SK-N-SH treated with all-trans-retinoic acid at 6 μM for 48 hours (cell line): ENCODE results near the gene ADGRV1.

ENCODE experiments used
- ARNTL ChIP-seq: fragments of 450-650 bp; formaldehyde crosslinking; IDR thresholded peaks from 2 replicates; pipeline ENCODE4 v1.5.0; 2020; ENCODE audit warnings: low read depth, mild to moderate bottlenecking, moderate library complexity, borderline replicate concordance
- PPARA ChIP-seq: fragments of 250-450 bp; sonication (Bioruptor Pico); IDR thresholded peaks from 2 replicates; pipeline ENCODE4 v1.5.0; 2020; ENCODE audit warnings: mild to moderate bottlenecking, borderline replicate concordance
- SNAI2 ChIP-seq: fragments of 250-450 bp; sonication (Bioruptor Pico); IDR thresholded peaks from 2 replicates; pipeline ENCODE4 v1.5.0; 2020; ENCODE audit warnings: mild to moderate bottlenecking, moderate library complexity
- ZFP30 ChIP-seq: fragments of 450-650 bp; formaldehyde crosslinking; IDR thresholded peaks from 2 replicates; pipeline ENCODE4 v1.5.0; 2022; ENCODE audit warnings: mild to moderate bottlenecking, moderate library complexity

DNA sequence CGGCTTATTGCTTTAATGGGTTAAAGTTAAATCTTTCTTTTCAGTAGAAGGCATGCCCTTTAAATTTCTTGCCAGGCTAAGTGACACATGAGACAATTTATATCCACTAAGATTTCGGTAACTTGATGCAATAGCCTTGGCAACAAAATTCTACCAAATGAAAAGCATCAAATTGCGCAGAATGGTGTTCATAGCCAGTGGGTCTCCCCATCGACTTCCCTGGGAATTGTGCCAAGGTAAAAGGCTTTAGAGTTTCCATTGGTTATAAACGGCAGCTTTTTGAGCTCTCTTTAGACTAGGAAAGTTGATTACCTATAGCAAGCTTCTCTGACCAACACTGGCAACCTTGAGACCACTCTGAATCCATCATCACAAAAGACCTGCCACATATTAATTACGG, 466.1 kb downstream of the ADGRV1 start:
- TF ChIP-seq ZFP30 (CRISPR knock-in tag) (no peak), SNAI2 (no peak), PPARA (CRISPR knock-in tag) (no peak), ARNTL (no peak)
